WI38 (cell line): ENCODE results near the gene DPYSL5.

ENCODE experiments used
- H3K4me3 ChIP-seq: 2 replicates; pipeline ENCODE4 v1.5.1; 2011; ENCODE audit warnings: low read depth, mild to moderate bottlenecking, control low read depth, low read length
- CTCF ChIP-seq: IDR thresholded peaks from 2 replicates; pipeline ENCODE4 v1.5.1; 2012; ENCODE audit warnings: low read depth, mild to moderate bottlenecking, control low read depth, low read length

The DPYSL5 gene

DNA sequence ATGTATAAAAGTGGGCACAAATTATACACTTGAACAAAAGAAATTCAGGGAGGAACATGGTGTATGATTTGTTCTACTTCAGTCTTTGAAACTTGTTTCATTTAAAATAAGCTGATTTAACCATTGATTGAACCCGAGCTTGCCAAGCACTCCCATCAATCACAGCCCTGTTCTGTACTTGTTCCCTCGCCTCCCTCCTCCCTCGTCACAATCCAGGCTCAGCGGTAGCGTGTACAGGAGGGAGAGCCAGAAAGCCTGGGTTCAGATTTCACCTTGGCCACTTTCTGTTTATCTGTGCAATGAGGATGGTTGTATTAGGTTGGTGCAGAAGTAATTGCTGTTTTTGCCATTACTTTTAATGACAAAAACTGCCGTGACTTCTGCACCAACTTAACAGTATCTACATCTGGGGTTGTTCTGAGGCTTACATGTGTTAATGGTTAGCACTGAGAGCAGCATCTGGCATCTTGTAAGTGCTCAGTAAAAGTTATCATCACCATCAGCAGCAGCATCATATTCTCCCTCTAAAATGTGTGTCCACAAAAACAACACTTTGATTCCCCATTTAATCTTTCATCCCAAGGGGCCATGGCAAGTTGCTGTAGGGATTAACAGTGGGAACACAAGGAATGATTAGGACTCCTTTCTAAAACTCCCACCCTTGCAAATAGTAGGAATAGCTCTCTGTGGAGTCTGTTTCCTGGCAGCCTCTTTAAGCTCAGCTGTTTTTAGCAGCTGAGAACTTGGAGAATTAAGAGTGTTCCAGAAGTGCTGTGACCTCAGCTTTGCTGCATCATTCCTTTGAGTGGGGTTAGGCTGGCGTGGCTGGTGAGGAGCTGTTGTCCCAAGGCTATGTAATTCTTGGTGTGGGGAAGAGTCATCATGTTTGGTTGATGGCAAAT lies 4.7 kb downstream of the DPYSL5 start:
- no peak for TF ChIP-seq CTCF
- H3K4me3 ChIP-seq: no peak overlapping the region

- no peak overlapping the region for H3K4me3 ChIP-seq
- TF ChIP-seq CTCF: no peak
These were observed 5.8 kb downstream of the DPYSL5 start for GRCh38 chr2:26853751-26854150.

DNA sequence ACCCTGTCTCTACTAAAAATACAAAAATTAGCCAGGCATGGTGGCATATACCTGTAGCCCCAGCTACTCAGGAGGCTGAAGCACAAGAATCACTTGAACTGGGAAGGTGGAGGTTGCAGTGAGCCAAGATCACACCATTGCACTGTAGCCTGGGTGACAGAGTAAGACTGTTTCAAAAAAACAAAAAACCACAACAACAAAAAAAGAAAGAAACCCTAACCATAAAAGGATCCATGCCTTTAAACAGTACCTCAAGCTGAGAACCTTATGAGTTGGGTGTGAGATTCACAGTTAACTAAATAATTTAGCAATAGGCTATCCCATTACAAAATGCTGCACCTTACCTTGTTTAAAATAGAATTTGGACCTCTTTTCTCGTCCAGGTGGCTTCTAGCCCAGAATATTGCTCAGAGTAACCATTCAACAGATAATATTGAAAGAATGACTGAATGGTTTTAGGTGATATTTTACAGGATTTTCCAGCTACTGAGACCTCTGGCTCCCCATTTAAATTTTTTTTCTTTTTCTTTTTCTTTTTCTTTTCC lies 6.4 kb downstream of the DPYSL5 start:
- no peak for TF ChIP-seq CTCF
- H3K4me3 ChIP-seq: no peak overlapping the region

- TF ChIP-seq CTCF: no peak
- no peak overlapping the region for H3K4me3 ChIP-seq
These were observed 7.5 kb downstream of the DPYSL5 start for GRCh38 chr2:26855466-26855865.

DNA sequence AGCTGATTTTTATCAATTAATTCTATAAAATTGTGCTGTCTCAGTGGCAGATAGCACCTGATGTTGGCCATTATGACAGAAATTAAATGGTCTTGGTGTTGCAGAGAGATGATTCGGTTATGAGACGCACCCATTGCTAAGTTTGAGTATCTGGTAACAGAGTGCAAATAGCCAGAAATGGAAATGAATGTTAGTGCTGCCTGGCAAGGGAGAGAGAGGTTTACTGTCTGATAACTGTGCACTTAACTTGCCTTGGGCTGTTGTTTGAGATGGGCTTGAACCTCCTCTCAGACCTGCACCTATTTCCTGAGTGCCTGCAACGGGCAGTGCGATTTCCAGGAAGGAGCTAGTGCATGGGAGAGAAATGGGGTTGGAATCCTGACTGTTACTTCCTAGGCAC lies 11.7 kb downstream of the DPYSL5 start:
- no peak for TF ChIP-seq CTCF
- H3K4me3 ChIP-seq: no peak overlapping the region

- no peak overlapping the region for H3K4me3 ChIP-seq
- no peak for TF ChIP-seq CTCF
These were observed 12.4 kb downstream of the DPYSL5 start for GRCh38 chr2:26860211-26860850.
